Stimulated activated CD8-positive, alpha-beta memory T cell treated with anti-CD3 and anti-CD28 coated beads, Interleukin-12 subunit alpha, Interleukin-12 subunit beta, amount 100 ng/mL, for 1 hour (primary cell): ENCODE data around the gene CFAP77.

Source experiments
- DNase-seq: peaks from one replicate; pipeline ENCODE4 v3.0.0-alpha.2; 2020; ENCODE audit warnings: low read depth

Gene CFAP77

DNA sequence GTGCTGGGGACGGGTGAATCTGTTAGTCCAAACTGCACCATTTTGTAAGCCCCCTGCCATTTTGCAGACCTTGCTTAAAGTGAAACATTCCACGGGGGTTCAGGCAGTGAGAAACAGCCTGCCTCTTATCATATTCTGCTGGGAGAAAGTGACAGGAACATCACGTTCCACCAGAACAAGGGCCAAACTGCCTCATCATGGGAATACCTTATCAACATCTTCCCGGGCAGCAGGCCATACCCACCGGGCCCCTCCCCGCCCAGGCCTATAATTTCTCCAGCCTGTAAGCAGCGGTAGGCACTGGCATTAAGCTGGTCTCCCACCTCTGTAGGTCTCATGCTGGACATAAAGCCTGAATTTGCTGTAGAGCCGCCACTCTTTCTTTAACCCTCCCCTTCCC lies 1.5 kb upstream of the CFAP77 start:
- no peak for DNase-seq

DNA sequence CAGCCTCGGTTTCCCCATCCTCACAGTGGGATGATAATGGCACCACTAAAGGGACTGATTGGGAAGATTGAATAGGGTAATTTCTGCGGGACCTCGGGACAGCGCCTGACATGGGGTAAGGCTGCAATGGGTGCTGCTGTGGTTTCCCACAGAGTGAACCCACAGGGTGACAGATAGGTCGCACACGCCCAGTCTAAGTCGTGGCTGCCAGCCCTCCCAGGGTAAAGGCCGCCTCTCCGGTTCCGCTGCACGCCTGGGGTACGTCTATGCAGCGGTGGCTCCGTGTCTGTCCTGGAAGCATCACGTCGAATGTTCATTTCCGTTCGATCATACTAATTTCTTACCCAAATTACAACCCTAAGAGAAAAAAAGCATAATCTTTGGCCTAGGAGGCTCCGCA lies 631 bp downstream of the CFAP77 start:
- no peak for DNase-seq

DNA sequence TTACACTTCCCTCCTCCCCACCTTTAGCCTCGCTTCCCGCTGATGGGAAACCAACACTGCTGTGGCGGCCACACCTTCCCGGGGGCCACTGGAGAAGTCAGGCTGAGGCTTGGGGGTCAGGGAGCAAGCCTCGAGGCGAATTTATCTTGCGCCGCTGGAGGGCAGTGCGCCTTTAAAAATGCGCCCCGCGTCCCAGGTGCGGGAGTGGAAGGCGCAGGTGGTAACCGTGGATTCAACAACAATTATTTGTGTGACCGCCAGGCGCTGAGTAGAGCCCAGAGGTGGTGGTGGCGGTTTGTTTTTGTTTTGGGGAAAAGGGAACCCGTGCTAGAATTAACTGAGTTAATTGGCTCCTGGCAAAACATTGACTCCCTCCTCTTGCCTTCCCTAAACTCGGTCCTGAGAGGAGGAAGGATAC lies 1.1 kb downstream of the CFAP77 start:
- peak; percentile 30 for DNase-seq

DNA sequence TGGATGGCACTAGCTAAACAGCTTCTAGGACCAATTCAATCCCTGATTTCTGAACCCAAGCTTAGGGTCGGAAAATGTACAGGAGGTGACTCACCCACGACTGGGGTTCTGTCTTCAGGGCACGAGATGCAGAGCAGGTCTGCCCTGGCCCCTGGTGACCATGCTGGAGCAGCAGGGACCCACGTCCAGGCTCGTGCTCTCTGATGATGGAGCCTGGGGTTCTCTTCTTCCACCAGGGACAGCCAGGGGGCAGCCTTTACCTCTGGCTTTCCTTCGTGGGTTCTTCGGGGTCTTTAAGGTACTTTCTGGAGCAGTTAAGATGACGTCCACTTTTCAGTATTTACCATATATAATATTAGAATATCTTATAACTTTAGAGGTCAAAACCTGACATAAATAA lies 2.1 kb downstream of the CFAP77 start:
- no peak for DNase-seq

DNA sequence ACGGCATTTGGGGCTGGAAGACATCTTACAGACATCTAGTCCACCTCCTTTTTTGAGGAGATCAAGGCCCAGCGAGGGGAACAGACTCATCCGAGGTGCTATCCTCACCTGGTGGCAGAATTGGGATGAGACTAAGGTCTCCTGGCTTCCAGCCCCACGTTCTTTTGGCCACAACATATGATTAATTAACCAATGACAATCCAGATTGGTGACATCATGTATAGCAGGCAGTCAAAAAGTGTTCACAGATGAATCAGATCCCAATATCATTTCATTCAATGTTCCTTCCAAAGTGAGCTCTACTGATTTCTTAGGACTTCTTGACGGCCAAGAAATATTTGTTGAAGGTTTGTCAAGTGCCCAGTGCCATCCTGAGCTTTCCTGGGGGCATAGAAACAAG lies 3.9 kb downstream of the CFAP77 start:
- DNase-seq: no peak

DNA sequence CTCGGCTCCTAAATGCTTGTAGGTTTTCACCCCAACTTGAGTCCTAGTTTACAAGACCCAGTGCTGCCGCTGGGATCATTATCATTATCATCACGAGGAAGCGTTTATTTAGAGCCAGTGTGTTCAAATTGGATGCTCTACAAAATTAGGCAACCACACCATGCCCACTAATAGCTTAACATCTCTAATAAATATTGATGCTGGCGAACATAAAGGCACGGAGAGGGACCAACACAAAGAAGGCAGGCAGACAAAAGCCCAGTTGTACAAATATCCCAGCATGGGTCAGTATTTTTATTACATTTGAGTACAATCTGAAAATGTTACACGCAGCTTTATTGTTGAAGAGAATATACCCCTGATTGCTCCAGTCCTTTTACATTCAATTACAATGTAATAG lies 4.7 kb downstream of the CFAP77 start:
- no peak for DNase-seq

DNA sequence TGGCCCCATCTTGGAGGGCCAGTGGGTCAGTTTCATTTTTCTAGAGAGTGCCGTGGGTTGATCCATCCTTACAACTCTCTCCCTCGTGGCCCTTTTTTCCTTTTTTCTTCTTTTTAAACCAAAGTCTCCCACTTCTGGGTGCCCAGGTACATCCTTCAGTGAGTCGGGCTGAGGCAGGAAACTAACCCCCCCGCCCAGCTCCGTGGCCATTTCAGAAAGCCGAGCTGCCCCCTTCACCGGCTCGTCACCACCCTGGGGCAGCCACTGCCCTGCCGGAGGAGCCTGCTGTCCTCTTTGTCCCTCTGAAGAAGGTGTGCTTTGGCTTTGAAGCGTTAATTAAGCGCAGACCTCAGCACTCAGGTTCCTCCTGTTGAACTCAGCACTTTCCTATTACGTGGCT lies 5.2 kb downstream of the CFAP77 start:
- no peak for DNase-seq

DNA sequence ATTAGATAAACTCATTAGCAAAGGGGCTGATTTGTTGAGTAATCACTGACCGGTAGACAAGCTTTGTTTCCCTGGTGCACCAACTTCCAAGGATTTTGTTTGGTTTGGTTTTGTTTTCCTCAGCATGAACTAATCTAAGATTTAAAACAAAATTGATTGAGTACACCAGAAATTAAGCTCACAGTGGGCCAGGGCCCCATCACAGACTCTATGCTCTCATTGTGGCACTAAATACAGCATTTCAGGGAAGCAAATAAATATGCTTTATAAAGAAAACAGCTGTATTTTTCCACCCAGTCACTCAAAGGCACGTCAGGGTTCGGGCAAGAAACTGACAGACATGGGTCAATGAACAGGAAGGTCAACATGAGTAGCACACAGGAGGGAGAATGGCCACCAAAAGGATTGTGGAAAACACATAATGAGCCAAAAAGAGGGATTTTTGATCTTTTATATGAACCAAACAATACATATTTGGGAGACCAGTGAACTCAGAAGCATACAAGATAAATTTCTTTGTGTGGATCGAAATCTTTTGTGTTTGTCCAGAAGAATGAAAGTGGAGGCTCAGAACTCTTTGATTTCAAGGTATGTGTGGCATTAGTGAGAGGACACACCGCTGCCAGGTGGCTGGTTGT lies 8.8 kb downstream of the CFAP77 start:
- DNase-seq: no peak

DNA sequence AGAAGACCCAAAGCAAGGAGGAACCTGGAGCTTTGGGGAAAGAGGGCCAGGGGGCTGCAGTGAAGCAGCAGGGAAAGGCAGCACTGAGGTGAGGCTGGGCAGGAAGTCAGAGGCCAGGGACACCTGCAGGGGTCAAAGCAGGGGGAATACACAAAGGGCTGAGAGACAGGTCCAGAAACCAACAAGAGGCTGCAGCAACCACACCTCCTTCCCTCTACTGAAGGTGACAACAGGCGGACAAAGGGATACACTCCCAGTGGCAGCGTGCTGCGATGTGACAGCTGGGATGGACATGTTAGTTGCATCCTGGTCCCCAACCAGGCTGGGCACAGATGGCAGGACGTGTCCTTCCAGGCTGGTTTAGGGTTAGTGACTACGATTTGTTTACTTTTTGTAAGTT lies 12.6 kb downstream of the CFAP77 start:
- no peak for DNase-seq

DNA sequence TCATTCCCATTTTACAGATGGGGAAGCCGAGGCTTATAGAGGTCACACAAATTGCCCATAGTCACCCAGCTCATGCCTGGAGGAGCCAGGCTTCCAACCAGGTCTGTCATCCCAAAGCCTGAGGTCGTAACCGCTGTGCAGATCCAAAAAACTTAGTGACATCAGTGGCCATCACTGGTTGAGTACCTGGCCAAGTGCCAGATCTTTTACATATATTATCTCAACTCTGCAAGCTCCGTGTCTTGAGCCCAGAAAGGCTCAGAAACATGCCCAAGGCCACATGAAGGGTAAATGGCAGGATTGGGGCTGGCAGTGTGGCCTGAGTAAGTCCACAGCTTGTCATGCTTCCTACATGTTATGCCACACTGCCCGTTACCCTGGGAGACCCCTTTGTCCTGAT lies 13.5 kb downstream of the CFAP77 start:
- DNase-seq: no peak

DNA sequence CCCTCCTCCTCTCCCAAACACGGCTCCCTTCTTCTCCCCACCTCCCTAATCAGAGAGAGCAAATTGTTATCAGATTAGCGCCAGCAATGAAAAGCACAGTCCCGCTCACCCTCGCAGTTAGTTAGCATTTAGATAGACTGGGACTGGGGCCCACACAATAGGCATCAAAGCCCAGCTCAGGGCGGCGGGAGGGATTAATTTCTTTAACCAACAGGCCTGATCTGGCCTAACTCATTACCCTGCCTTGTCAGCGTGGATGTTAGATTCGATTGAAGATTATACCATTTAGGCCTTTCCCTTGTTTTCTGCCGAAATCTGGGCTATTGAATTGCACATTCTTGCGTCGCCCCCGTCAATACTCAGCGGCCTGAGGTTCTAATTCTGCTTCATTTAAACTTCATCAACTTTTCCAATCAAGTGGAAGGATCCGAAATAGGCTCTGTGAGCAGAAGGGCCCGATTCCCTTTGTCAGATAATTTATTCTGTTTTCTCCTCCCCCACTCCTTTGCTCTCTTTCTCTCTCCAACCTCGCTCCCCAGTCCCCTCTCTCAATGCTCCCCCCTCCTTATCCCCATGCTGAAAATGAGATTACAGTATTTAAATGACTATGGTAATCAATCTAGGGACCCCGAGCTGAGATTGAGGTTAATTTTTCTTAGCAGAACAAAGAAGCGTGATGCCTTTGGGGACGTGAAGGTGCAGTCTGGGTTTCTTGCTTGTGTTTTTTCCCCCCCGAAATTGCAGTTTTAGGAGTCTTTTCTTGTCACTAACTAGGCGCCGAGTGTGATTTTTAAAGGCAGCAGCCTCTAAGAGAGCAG lies 15.1 kb downstream of the CFAP77 start:
- DNase-seq: no peak

DNA sequence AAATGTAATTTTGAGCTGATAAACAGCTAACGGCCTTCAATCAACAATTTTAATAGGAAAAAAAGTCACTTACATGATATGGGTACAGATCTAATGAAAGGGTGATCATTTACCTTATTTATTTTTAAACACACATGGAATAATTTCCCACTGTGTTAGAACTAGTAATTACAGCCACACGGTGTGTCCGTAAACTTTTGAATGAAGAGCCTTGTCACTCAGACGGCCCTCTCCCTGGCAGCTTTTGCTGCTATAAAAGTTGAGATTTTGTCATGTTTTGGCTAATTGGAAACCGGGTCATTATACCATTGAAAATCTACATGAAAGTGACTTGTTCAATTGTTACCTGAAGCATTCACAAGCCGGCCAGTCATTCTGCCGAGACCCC lies 15.7 kb downstream of the CFAP77 start:
- DNase-seq: no peak

DNA sequence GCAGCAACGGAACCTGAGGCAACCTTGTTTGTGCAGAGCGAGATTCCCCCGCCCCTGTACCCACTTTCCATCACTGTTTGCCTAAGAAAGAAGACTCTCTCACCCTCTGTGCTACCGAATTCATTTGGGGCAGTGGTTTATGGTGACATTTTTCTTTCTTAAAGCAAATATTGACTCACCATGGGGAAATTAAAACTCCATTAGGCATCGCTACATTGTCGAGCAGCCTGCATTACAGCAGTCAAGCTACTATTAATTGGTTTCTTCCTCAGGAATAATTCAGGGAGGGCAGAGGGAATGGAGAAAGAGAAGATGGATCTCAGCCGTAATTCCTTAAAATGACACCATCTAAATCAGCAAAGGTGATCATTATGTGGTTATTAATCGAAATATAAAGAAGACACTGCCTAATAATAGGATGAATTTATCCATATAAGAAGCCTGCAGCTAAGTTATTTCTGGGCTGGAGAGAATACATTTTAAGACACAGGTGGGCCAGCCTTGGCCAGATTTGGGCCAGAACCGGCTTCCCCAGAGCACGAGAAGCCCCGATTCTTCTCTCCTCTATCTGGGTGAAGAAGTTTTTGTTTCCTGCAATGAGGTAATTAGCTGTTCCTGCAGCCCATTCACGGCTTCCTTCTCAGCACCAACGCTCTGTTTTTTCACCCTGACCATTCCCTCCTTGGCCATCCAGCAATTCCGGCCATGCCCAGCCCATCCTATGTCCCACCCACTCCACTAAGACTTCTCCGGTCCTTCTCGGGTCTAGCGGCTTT lies 16.8 kb downstream of the CFAP77 start:
- DNase-seq: no peak

DNA sequence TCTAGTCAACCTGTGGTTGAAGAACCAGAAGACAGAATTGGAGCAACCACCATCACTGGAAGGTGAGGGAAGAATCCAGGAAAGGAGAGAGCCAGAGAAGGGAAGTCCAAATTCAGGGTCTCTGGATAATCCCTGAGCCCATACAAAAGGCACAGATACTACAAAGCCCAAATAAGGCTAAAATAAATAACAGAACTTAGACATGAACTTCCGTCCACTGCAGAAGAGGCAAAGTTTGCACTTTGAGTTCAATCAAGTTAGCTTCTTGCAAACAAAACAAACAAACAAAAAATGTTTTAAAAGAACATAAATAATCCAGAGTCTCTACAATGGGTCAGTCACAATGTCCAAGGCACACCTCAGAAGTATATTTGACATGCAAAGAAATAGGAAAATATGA lies 21.0 kb downstream of the CFAP77 start:
- no peak for DNase-seq

DNA sequence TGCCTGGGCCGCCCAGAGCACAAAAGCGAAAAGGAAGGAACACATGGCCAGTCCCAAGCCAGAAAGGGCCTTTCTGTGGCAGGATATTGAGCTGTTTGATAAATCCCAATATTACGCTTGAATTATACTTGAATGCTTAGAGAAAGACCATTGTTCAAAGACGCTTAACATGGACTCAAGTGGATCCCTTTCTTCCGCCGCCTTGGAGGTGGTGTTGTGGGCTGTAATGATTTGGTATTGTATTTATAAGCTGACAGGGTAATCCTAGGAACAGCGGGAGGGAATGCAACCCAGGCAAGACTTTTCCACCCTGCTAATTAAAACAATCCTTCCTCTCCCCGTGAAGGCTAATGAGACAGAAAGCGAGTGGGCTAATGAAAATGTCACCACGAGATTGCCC lies 24.9 kb downstream of the CFAP77 start:
- DNase-seq: no peak

DNA sequence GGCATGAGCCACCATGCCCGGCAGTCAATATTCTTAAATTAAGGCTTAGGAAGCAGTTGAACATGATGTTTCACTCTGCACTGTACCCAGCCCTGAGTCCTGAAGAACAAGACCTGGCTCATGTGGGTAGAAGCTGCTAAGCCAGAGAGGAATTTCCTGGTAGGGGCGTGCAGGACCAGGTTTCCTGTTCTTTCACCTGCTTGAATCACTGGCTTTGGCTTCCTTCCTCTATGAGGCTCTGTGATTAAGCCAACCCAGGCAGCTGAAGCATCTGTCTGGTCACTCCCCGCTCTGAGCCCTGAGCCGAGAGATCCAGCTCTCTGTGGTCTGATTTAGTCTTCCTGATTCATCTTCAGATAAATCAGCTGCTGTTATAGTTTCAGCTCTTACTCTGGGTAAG lies 29.1 kb downstream of the CFAP77 start:
- no peak for DNase-seq

DNA sequence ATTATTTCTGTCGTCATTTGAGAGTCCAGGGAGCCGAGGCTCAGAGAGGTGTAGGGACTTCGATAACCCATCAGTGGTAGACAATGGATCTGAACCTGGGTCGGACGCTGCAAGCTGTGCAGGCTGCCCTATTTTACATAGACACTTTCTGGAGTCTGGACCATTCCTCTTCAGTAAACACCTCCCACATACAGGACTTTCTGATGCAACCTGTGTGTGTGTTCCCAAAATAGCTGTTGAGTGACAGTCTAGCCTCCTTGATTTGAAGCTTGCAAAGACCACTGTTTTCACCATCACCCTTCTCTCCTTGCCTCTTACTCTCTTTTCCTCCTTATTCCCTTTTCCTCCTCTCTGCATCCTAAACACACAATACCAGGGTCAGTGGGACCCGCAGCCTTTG lies 30.7 kb downstream of the CFAP77 start:
- no peak for DNase-seq

DNA sequence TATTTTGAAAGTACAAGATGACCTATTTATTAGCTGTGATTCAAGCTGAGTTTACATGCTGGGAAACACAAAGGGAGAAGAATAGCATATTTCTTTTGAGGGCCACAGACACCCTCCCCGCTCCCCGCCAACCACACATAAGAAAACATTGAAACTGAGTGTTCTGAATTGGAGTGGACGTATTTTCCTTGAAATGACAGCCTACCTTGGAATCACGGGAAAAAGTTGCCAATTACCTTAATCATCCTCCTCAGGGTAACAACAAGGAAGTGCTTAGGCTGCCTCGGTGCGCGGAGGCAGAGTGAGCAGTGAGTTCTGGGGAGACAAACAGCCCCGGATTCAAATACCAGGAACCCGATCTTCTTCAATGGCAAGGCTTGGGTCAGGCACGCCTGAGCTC lies 31.4 kb downstream of the CFAP77 start:
- DNase-seq: no peak

DNA sequence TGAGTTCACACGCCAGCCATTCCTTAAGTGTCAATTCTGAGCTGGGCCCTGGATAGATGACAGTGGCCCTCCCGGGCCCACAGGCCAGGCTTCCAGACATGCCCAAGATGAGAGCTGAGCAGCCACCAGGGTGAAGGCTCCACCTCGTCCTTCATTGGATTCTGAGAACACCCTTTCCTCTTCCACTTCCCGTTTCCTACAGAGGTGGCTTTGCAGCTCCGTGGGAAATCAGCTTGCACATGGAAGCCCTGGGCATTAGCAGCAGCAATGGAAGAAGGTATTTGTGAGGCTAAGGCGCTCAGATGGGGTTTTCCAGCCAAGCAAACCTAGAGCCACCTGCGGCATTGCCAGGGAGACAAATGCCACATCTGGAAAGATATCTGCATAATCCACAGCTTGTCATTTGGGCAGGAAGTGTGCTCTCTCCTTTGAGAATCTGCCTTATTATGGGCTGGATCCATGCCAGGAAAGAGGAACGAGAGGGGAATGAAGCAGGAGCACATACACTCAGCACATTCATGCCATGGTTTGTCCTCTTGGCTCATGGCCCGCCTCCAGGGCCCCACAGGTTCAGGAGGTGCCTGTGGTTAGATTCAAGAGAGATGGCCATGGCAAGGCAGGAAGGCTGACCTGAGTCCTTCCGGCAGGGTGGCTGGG lies 34.1 kb downstream of the CFAP77 start:
- DNase-seq: no peak

DNA sequence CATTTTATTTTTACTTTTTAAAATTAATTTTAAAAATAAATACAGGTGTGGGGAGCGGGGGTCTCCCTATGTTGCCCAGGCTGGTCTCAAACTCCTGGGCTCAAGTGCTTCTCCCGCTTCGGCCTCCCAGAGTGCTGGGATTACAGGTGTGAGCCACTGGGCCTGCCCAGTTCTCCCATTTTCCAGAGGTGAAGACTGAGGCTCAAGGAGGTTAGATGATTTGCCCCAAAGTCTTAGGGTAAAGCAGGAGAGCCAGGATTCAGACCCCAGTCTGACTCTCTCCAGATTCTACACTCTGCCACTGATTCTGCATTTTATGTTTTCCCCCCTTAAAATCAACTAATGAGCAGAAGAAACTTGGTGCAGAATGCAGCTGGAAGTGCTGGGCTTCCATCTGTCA lies 36.9 kb downstream of the CFAP77 start:
- no peak for DNase-seq

DNA sequence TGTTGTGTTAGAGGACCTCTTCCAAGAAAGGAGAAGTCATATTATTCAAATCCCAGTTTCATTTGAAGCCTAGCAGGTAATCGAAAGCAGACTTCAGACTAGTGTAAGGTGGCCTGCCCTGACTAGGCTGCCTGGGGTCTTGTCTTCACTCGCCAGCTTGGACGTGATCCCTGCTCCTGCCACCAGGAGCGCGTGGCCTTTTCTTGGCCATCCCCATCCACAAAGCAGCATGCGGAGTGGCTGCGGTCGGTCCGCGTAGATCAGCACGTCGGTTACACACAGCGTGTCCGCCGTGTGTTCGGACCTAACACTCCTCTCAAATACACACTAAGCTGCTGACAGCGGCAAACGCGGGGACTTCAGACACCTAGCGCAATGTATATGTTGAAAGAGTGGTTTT lies 37.3 kb downstream of the CFAP77 start:
- DNase-seq: no peak

DNA sequence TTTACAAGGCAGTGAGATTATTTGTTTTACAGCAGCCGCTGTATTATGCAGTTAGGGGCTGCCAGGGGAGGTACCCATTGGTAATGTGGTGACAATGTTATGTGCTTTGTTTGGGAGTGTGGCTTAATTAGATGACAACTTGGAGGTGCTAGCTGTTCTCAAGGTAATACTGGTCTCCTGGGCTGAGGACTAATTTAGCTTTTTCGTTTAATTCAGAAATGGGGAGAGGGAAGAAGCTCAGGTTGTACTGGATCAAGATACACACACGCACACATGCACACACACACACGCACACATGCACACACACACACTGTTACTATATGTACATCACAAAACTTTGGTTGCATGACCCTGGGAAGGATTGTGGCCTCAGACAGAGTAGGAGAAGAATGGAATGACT lies 37.9 kb downstream of the CFAP77 start:
- no peak for DNase-seq

DNA sequence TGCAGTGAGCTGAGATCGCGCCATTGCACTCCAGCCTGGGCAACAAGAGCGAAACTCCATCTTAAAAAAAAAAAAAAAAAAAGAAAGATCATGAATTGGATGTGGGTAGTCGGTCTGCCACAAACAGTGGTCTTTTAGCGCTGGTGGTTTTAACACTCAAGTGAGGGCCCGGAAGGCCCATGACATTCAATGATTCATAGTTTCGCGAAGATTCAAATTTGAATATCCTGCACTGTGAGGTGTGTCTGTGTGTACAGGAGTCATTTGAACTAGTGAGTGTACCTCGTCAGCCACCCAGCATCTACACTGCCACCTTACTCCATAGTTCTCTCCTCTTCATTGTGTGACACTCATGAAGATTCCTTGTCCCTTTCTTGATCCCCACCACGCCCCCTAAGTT lies 41.3 kb downstream of the CFAP77 start:
- peak; percentile 14 for DNase-seq
